AG20443 (cell line): ENCODE measurements around the gene PPT2.
"Not testable (repeated sequence)": the region's sequence is repeated elsewhere in the genome, so short reads cannot be mapped to it uniquely, and the experiment has no call there.

Experiments used
- DNase-seq: peaks from one replicate; pipeline ENCODE4 v3.0.0; 2012; ENCODE audit warnings: low spot score, mixed read lengths

PPT2 gene

DNA sequence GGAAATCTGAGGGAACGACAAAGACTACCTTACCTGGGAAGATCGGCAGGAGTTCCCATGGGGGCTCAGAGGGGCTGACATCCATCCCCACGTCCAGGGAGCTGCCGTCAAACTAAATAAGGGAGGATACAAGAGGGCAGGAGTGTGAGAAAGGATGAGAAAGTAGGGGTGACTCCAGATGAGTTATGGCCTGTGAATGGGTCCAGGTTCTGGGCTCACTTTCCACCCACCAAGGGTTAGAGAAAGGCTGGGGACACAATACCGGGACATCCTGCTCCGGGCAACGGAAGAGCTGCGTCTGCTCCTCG is 26.6 kb upstream of the PPT2 start:
- DNase-seq, result no peak

DNA sequence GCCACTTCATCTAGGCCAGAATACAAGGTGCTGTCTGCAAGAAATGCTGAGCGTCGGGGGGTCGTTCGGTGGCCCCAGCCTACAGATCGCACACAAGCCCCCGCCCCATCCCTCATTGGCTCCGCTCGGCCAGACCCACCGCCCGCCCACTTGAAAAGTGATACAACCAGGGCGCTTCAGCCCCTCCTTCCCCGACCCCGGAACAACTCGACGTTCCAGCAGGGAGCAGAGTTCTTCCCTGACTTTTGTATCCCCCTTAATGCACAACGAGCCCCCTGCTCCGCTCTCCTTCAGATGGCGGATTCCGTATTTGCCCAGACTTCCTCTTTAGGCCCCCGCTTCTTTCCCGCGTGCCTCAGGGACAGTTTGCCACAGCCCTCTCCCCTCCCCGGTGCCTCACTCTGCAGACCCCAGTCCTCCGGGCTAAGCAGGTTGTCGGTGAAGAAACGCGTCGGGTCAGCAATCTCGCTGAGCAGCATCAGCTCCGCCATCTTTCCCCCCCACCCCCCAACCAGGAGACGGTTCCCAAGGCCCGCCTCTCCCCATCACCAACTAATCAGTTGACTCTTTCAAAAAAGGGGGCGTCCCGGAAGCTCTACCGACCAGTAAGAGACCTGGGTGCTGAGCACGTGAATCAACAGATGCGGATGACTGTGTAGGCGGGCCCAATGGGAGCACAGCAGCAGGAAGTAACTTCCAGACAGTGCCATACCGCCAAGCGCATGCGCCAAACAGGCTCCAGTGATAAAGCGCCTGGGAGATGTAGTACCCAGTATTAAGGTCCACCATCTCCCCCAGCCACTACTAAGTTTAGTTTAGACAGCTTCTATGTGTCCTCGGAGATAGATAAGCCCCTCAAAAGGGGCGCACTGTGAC is 26.0 kb upstream of the PPT2 start, which contains the start of gene ATF6B:
TSS of gene ATF6B (minus strand) at position 530 of the 876 bp plus-strand sequence. CDS start at position 491, 39 bp downstream.
- peak; percentile 98 for DNase-seq

DNA sequence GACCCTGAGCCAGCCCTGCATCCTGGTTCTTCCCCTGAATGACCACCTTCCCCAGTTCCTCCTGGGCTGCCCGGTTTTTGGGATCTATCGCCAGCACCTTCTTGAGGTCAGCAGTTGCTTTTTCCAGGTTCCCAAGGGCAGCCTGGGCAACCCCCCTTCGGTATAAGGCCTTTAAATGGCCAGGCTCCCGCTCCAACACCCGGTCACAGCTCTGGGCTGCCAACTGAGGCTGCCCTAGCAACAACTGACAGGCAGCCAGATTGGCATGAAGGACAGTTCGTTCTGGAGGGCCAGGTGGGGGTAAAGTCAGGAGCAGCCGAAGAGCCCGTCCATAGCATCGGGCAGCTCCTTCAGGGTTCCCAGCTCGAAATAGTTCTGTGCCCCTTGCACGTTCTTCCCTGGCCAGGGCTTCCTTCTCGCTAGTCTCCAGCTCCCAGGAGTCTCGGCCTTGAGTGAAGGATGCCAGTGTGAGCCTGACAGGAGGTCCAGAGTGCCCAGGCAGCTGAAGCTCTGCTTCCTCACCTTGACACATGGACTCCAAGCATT is 25.1 kb upstream of the PPT2 start:
- DNase-seq, result no peak

DNA sequence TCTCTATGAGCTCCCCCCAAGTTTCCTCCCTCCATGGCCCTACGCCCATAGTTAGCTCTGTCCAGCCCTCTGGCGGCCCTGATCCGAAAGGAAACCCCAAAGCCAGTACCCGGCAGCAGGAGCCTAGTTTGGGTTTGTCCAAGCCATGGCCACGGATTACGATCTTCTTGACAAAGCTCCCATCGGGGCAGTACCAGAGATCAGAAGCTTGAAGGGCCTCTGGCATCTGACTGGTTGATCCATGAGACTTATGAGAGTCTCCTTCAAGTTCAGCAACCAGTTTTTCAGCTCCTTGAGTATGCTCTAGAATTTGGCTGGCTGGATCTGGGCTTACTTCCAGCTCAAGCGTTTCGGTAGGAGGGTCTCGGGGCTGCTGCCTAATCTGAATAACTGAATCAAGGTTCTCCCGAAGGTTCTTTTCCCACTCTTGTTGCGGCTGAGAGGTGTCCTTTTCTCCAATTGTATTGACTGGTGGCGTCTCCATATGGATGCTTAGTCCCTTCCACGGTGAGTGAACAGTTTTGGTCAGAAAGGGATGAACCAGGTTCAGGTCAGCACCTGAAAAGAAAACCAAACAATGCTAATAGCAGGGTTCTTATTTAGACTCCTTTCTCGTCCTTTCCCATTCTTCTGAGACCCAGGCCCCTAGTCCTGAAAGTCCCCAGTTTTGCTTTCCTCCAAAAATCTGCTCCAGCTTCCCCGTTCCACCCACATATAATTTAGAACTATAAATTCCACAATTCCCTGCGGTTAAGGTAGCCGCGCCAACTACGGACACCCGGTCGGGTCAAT is 24.4 kb upstream of the PPT2 start:
- DNase-seq, result no peak

DNA sequence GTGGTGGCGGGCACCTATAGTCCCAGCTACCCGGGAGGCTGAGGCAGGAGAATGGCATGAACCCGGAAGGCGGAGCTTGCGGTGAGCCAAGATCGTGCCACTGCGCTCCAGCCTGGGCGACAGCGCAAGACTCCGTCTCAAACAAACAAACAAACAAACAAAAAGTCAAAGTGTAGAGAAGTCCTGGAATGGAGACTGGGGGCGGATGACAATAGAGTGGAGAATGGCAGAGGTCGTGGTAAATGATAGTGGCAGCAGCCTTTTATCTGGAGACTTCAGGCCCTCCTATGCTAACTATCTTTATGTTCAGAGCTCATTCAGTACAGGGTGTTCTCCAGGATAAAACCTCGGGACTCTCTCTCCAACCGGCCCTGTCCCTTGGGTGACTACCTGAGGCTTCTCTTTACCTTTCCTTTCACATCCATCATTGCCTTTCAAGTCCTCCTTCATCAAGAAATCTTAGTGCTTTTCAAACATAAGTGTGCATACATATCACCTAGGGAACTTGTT is 22.4 kb upstream of the PPT2 start:
- DNase-seq, result no peak

DNA sequence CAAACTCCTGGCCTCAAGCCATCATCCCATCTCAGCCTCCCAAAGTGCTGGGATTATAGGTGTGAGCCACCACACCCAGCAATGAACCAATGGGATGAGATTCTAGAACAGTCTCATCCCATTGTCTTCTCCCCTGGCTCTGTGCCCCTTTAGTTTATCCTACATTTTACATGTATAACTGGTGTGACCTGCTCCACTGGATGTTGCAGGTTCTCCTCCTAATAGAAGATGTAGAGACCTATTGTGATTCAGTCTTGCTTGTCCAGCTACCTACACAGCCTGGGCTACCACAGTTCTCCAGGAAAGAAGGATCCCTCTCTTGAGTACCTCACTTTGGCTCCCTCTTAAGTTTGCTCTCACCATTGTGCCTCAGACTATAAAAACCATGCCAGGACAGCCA is 21.8 kb upstream of the PPT2 start:
- no peak for DNase-seq

DNA sequence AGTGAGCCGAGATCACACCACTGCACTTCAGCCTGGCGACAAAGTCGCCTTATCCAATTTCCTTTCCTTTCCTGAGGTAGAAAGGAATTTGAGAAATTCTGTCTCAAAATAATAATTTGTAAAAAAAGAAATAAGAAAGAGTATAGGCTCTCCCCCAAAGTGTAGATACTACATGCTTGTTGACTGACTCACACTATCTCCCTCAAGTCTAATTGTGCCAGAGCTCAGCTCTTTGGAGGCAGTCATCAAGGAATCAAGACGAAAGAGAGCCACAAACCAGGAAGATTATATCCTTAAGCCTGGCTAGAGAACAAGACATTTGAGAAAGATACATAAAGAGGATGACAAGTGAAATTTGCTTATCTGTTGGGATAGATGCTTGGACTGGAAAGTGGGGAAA is 20.2 kb upstream of the PPT2 start:
- DNase-seq, result peak; percentile 51

DNA sequence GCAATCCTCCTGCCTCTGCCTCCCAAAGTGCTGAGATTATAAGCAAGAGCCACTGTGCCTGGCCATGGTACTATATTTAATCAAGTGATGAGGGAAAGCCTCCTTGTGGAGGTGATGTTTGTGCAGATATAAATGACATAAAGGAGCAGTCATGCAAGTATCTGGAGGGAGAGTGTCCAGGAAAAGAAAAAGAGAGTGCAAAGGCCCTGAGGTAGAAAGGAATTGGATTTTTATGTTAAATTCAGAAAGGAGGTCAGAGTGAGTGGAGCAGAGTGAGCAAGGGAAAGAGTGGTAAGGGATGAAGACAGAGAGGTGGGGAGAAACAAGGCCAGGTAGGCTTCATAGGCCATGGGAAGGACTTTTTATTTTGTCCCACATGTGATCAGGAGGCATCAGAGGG is 16.5 kb upstream of the PPT2 start:
- DNase-seq, result no peak

DNA sequence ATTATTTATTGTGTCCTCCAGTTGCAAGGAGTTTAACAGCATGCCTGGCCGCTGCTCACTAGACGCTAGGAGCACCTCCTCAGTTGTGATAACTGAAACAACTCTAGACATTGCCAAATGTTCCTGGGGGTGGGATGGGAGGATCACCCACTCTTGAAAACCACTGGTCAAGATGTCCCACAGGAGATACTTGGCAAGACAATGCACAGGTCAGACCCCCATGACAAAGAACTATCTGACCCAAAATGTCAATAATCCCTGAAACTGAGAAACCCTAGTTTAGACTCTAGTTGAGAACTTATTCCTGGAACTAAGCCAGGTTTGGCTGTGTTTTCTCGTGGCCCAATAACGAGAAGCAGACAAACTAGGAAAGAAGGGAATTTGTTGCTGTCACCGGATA is 14.4 kb upstream of the PPT2 start:
- DNase-seq, result no peak

DNA sequence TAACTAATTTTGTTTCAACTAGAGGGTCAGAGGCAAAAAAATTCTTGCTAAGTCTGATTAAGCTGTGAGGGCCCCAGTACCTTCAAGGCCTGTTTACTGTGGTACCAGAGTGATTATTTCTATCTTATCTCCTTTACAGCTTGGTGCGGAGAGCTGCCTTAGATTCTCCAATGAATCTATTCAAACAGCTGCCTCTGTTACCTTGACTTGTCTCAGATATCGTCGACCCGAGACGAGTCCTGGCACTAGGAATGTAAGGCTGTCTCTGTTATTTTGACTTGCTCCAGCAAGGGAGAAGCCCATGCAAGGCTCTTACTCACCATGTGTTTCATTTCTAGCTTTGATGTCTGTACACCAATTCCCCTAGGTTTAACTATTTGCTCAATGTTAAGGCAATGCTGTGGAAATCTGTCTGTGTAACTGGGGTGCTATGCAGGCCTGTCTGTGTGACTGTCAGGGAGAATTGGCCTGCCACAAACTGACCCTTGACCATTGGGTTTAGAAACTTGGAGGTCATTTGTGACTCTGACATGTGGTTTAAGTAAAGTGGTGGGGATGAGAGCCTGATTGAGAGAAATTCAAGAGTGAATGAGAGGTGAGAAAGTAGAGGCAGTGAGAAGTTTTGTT is 13.4 kb upstream of the PPT2 start:
- no peak for DNase-seq

DNA sequence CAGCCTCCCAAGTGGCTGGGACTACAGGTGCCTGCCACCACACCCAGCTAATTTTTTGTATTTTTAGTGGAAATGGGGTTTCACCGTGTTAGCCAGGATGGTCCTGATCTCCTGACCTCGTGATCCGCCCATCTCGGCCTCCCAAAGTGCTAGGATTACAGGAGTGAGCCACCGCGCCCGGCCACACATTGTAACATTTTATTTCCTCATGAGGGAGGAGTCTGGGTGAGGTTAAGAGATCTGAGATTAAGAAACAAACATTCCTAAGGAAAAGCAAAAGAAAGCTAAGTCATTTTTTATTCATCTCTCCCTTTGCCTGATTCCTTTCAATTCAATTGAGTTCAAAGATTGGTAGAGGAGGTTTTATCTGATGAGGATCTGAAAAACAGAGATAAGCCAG is 9.7 kb upstream of the PPT2 start:
- not testable (repeated sequence) for DNase-seq

DNA sequence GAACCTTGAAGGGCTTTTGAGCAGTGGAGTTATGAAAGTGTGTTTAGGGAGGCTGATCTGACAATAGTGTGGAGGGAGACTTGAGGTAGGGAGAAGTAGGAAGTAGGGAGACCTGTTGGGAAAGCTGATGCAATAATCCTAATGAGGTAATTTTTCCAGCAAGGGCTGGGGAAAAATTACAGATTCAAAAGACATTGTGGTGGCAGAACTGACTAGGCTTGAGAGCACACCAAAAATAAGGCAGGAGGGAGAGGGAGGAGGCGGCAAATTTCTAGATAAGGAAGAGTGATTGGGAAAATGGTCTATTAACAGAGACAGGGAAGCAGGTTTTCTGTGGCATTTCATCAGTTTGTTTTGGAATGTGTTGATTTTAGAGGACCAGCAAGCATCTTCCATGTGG is 7.7 kb upstream of the PPT2 start:
- DNase-seq, result no peak

DNA sequence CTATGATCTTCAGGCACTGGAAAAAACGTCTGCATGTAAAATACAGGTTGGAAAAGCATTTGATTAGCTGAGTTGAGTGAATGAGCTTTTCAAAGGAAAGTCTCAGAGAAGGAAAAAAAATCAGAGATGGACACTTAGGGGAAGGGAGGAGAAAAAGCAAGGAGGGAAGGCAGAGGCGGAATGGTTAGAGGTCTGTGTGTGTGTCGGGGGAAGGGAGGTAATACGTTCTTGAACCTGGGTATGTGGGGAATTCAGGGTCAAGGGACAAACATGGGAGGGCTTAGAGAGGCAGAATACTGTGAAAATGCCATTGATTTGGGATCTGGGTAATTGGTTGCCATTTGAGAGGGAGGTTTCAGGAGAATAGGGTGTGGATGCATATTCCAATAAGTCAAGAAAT is 7.3 kb upstream of the PPT2 start:
- no peak for DNase-seq

DNA sequence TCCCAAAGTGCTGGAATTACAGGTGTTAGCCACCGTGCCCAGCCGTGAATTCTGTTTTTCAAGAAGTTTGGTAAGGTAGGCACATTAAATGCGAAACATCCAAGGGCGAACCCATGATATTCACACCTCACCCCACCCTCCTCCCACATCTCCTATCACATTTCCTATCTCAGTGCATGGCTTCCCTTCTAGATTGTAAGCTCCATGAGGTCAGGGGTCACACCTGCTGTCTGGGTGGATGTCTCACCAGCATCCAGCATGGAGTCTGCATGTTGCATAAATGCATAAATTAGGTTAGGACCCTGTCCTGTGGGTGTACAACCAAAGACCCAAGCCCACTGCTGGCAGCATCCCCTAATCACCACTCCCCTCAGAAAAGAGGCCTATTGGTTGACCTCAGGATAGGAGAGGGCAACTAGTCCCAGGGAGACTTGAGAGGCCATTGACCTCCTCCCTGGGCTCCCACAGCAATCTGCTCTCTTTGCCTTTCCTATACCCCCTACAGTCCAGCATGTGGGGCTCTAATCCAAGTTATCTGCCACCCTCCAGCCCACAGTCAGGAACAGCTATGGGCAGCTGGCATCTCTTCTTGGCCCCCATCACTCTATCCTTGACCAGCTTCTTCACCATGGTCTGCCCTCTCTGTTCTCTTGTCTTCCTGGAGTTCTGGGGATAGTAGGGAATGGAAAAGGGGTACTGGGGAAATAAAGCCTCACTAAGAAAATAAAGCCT is 6.4 kb upstream of the PPT2 start:
- DNase-seq, result no peak

DNA sequence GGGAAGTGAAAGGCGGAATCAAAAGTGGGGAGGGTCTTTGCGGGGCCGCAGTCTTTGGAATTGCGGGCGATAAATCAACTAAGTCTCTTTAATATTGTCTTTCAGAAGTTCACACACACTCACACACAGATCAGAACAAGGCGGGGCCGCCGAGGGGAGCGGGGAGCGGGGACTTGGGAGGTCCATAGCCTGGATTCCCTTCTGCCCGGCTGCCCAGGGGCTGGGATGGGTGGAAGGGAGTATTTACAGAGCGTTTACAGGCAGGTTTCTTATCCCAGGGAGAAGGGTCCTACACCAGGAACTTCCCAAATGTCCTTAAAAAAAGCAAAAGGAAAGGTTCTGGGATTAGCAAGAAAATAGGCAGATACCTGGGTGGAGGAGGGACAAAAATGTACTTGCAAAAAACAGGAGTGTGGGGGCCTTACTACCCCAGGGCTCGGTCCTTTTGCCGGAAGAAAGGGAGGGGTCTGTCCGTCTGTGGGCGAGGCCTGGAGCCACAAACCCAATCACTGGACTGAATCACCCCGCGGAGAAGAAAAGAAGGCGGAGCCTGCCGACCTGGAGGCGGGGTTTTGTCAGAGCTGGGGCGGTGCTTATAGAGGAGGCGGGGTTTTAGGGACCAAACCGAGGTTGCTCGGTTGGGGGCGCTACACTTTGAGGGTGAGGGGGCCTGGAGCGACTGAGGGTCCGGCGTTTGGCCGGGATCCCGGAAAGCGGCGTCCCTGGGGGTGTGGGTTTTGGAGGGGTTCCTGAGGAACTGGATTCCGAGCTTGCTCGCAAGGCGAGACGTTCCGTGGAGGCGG is 5.5 kb upstream of the PPT2 start:
- peak; percentile 24 for DNase-seq

DNA sequence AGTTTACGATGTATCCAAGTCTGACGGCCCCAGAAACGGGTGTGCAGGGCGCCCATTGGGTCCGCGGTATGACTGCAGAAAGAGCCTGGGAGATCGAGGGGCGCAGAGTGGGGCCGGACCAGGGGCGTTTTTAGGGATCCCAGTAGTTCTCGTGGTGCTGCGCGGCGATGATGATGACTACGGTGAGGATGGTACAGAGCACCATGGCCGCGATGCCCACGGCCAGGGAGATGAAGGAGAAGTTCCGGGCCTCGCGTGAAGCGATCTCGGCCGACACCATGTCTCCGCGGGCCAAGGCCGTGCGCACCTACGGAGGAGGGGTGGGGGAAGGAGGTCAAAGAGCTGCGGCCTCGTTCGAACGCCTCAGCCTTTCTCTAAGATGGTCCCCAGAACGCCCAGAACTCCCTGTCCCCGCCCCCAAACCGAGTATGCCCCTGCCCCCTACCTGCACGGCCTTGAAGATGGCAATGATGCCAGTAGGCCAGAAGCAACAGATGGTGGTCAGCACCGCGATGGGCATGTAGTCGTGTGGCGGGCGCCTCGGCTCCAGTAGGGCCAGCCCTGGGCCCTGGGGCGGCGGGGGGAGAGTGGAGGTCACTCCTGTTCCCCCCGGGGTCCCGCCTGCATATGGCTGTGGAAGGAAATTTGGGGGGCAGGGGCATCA is 4.7 kb upstream of the PPT2 start:
- DNase-seq, result no peak

DNA sequence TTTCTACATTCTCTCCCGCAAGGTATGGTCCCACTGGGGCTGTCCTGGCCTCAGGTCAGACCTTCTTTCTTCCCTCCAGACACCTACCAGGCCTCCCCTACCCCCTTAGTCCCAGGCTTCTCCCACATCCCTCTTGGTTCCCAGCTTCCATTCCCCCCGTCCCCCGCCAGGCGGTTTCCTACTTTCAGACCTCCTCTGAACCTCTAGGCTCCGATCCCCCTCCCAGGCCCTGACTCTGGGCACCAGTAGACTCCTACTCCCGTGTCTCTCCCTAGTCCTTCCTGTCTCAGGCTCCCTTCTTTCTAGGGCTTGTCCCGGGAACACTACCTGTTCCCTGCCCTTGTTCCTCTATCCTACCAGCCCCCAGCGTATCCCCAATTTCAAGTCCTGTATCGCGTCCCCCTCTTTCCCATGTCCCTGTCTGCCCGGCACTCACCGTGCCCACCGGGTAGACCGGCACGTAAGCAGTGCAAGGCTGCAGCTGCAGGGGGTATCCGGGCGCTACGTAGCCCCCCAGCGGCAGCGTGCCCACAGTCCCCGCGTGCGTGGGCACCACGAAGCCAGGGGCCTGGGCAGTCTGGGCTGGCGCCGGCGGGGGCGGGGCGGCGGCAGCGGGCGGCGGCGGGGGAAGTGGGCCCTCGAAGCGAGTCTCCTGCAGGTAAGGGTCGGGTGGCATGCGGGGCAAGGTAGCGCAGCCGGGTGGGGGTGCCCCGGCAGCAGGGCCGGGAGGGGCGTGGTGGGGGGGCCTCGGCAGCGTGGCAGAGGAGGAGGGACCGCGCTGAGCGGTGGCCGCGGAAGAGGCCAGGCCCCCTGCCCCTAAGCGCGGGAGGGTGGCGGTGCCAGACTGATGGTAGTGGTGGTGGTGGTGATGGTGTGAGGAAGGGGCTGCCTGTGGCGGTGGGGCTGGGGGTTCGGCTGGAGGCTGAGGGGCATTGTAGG is 3.7 kb upstream of the PPT2 start:
- DNase-seq, result no peak

DNA sequence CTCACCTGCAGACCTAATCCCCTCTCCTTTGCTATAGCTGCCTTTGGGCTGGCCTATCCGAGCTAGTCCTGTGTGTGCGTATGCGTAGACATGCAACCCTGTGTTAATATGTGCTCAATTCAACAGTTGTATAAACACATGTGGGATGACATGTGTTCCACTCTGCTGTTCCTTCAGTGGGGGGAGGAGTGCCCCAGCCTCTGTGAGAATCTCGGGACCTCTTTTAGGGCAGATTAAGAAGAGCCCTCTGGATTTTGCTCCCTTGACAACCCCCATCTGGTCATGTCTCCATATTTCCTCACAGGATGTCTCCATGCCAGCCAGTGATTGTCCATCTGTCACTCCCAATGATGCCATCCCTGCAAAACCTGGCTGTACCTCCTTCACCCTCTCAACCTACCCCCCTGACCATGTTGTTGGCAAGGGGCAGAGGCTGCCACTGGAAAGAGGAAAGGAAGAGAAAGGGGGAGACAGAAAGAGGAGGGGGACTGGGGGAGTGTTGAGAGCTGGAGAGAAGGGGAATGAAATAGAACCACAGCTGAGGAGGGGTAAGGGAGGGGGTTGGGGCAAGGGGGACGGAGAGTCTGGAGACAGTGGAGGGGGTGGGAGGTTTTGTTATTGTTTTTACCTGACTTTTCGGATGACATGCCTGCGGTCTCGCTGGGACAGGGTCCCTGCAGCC is 2.6 kb upstream of the PPT2 start:
- DNase-seq, result no peak
